Measurements from ENCODE around the gene SP5. TPM values are rescaled to one million over a fixed set of nuclear protein-coding genes. Genes with fewer than 3 reads are reported as not detected.

The SP5 gene
- total and polyA plus RNA-seq, 2 experiments from 2014 or later = 1.9 to 2.4 TPM

- Histone ChIP-seq H2AFZ (no peak overlapping the region), H3K9me3 (ENCODE audit: low read depth) (no peaks in the 10 kb centered on the region), H3K9me2 (replicated peaks; ENCODE audit: insufficient read depth) (no peaks in the 10 kb centered on the region), H3K4me1 (ENCODE audit: insufficient read depth) (no peaks in the 10 kb centered on the region), H3K4me3 (no peak overlapping the region), H4K20me1 (ENCODE audit: insufficient read depth, poor library complexity, severe bottlenecking) (no peaks in the 10 kb centered on the region), H3K27me3 (no peaks in the 10 kb centered on the region), H3K36me3 (replicated peaks; ENCODE audit: insufficient read depth, low read depth) (no peaks in the 10 kb centered on the region), H3K4me2 (peak overlapping the region; percentile 49), H3K79me2 (no peaks in the 10 kb centered on the region), H3K27ac (peak overlapping the region; percentile 74)
- peak; percentile 63 for DNase-seq (ENCODE audit: low spot score)
- WGBS (ENCODE audit: low lambda C conversion rate, missing lambda C conversion rate) = 51% methylated on average over 8 of the region's 8 CpGs
- TF ChIP-seq, protein P1, sequence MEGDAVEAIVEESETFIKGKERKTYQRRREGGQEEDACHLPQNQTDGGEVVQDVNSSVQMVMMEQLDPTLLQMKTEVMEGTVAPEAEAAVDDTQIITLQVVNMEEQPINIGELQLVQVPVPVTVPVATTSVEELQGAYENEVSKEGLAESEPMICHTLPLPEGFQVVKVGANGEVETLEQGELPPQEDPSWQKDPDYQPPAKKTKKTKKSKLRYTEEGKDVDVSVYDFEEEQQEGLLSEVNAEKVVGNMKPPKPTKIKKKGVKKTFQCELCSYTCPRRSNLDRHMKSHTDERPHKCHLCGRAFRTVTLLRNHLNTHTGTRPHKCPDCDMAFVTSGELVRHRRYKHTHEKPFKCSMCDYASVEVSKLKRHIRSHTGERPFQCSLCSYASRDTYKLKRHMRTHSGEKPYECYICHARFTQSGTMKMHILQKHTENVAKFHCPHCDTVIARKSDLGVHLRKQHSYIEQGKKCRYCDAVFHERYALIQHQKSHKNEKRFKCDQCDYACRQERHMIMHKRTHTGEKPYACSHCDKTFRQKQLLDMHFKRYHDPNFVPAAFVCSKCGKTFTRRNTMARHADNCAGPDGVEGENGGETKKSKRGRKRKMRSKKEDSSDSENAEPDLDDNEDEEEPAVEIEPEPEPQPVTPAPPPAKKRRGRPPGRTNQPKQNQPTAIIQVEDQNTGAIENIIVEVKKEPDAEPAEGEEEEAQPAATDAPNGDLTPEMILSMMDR (IDR thresholded peaks at IDR 0.05; ENCODE audit: poor library complexity) = no peak
- no peak for TF ChIP-seq EZH2 (IDR thresholded peaks at IDR 0.05; ENCODE audit: borderline replicate concordance)
- no peak for TF ChIP-seq EZH2phosphoT487 (IDR thresholded peaks at IDR 0.05; ENCODE audit: low read depth, severe bottlenecking, unreplicated experiment)
Measured at GRCh38 chr2:170743530-170744239, 28.5 kb downstream of the SP5 start.

DNA sequence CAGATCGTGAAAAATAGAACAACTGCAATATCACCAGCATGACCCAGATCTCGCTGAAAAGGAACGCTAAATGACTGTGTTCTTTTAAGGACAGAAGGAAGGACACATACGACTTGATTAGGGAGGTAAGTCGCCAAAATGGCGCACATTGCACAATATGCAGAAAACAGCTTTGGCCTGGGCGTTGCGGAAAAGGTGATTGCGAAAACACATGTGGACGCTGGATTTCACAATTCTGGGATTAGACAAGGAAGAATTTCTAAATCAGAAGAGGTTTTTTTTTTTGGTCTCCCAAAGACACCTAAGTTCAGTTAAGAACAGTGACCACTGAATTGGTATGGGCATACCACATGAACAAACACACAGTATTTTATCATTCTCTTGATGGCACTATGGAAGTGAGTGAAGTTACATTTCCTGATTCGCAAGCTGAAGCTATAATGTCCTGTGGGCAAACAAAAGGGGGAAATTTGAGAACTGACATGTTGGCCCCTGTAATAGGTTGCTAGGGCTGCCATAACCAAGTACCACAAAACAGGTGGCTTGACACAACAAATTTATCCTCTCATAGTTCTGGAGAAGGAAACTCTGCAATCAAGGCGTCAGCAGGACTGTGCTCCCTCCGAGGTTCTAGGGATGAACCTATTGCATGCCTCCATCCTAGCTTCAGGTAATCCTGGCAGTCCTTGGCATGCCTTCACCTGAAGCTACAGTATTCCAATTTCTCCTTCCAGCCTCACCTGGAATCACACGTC lies 29.3 kb downstream of the SP5 start:
- WGBS (ENCODE audit: low lambda C conversion rate, missing lambda C conversion rate) = 79% methylated on average over 14 of the region's 14 CpGs
- Histone ChIP-seq H3K4me2 (peak overlapping the region; percentile 49), H4K20me1 (ENCODE audit: insufficient read depth, poor library complexity, severe bottlenecking) (no peaks in the 10 kb centered on the region), H3K79me2 (no peaks in the 10 kb centered on the region), H3K4me1 (ENCODE audit: insufficient read depth) (no peaks in the 10 kb centered on the region), H3K27me3 (no peaks in the 10 kb centered on the region), H3K4me3 (no peak overlapping the region), H3K36me3 (replicated peaks; ENCODE audit: insufficient read depth, low read depth) (no peaks in the 10 kb centered on the region), H3K9me3 (ENCODE audit: low read depth) (no peaks in the 10 kb centered on the region), H3K9me2 (replicated peaks; ENCODE audit: insufficient read depth) (no peaks in the 10 kb centered on the region), H3K27ac (peak overlapping the region; percentile 74), H2AFZ (no peak overlapping the region)
- DNase-seq (ENCODE audit: low spot score) = peak; percentile 51
- TF ChIP-seq EZH2 (IDR thresholded peaks at IDR 0.05; ENCODE audit: borderline replicate concordance) = no peak
- no peak for TF ChIP-seq EZH2phosphoT487 (IDR thresholded peaks at IDR 0.05; ENCODE audit: low read depth, severe bottlenecking, unreplicated experiment)
- TF ChIP-seq, protein P1 (IDR thresholded peaks at IDR 0.05; ENCODE audit: poor library complexity) = no peak

GRCh38 chr2:170745305-170745704 lies 30.2 kb downstream of the SP5 start:
- Histone ChIP-seq H3K27ac (no peak overlapping the region), H3K9me3 (ENCODE audit: low read depth) (no peaks in the 10 kb centered on the region), H3K4me3 (no peak overlapping the region), H4K20me1 (ENCODE audit: insufficient read depth, poor library complexity, severe bottlenecking) (no peaks in the 10 kb centered on the region), H3K4me1 (ENCODE audit: insufficient read depth) (no peaks in the 10 kb centered on the region), H3K9me2 (replicated peaks; ENCODE audit: insufficient read depth) (no peaks in the 10 kb centered on the region), H3K36me3 (replicated peaks; ENCODE audit: insufficient read depth, low read depth) (no peaks in the 10 kb centered on the region), H2AFZ (no peak overlapping the region), H3K27me3 (no peaks in the 10 kb centered on the region), H3K79me2 (no peaks in the 10 kb centered on the region), H3K4me2 (no peak overlapping the region)
- TF ChIP-seq EZH2phosphoT487 (IDR thresholded peaks at IDR 0.05; ENCODE audit: low read depth, severe bottlenecking, unreplicated experiment) (no peak), EZH2 (IDR thresholded peaks at IDR 0.05; ENCODE audit: borderline replicate concordance) (no peak)
- TF ChIP-seq, protein P1 (IDR thresholded peaks at IDR 0.05; ENCODE audit: poor library complexity) = no peak
- 52% methylated on average over 6 of the region's 6 CpGs for WGBS (ENCODE audit: low lambda C conversion rate, missing lambda C conversion rate)
- no peak for DNase-seq (ENCODE audit: low spot score)
